ENCODE results near the gene DHRS9.
"Not testable (repeated sequence)": the region's sequence is repeated elsewhere in the genome, so short reads cannot be mapped to it uniquely, and the experiment has no call there.

DHRS9 gene

DNA sequence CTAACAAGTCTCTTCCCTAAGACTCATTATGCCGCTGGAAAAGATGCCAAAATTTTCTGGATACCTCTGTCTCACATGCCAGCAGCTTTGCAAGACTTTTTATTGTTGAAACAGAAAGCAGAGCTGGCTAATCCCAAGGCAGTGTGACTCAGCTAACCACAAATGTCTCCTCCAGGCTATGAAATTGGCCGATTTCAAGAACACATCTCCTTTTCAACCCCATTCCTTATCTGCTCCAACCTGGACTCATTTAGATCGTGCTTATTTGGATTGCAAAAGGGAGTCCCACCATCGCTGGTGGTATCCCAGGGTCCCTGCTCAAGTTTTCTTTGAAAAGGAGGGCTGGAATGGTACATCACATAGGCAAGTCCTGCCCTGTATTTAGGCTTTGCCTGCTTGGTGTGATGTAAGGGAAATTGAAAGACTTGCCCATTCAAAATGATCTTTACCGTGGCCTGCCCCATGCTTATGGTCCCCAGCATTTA, 26.3 kb downstream of the DHRS9 start:
- no peak for DNase-seq

DNA sequence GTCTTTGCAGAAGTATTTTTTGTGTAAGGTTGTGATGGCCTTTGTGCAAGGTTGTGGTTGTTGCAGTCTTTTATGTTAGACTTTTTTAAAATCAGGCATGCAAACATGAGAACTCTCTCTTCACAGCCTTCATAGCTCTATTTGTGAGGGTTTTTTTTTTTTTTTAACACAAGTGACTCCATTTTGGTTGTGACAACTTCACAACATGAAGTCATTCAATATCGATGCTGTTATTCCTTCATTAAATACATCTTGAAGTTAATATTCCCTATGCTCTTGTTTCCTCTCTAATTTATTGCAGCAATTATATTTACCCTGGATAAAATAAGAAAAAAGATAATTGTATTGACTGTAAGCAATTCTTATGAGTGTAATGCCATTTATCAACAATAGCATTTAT, 35.5 kb downstream of the DHRS9 start:
- DNase-seq: no peak

DNA sequence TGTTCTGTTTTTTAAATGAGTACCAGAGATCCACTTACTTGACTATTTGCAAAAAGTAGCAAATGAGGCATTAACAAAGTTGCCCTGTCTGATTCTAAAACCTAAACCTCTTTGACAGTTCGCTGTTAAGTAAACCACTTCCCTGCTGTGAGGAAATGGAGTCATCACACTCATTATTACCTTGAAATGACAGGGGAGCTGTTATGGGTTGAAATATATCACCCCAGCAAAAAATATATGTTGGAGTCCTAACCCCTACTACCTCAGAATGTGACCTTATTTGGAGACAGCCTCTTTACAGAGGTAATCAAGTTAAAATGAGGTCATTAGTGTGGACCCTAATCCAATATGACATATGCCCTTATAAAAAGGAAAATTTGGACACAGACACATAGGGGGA, 36.1 kb downstream of the DHRS9 start:
- no peak for DNase-seq

DNA sequence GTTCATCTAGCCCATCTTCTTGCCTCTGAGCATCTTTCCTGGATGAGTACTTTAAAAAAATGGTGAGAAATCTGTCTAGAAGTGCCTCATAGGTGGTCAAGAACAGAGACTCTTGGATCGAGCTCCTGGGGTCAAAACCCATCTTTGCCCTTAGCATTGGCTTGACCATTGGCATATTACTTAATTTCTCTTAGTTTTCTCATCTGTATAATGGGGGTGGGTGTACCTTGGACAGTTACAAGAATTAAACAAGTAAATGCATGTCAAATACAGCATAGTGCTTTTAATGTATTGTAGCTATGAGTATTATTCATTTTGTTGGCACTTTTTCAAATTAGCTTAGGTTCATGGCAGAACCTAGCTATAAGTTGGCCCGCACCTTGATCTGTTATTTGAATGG, 36.8 kb downstream of the DHRS9 start:
- no peak for DNase-seq

DNA sequence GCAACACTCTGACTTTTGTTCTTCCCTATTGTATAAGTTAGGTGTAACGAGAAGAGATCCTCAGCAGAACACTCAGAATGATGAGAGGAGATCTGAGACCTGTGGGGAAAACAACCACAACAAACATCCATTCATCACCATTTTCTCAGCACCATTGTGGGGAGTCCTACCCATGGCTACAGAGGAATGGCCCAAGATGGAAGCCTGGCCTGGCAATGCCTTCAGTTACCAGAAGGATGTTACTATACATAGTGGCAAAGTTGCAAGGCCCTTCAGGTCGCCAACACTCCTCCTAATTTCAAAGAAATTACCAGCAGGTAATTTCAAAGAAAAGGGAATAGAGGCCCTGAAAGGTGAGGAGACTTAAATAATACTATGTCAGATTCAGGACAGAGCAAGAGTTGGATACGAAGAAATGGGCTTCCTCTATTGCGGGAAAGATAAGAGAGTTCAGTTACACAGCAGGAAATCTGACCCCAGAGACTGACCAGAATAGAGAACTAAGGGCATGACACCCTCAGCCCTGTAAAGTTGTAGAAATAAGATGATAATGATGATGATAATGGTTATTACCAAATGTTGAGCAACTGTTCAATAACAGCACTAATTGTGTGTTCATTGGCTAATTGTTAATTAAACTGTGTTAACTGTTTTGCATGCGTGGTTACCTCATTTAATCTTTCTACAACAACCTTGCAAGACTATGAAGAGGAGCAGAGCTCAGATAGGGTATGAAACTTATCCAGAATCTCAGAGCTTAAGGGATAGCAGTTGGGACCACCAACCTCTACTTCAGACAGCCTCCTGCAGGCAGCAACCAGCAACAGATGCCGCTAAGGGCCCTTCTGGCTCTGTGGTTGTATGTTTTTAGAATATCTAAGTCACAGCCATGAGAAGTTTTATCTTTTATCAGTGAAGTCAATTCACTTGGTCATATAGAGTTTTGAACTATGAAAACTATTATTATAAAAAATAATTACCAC, 37.5 kb downstream of the DHRS9 start:
- DNase-seq: no peak

DNA sequence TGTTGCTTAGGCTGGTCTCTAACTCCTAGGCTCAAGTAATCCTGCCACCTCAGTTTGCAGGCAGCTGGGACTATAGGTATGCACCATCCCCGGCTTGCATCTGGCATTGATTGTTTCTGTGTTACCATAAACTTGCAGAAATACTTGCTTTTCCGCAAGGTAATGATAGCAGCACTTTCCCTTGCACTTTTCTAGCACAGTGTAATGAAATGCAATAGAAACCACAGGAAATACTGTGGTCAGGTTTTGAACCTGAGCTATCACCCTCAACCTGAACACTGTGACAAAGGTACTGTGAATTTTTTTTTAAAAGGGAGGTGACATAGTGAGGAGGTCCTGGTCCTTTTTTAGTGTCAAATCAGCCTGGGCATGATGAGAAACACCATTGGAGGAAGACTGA, 38.3 kb downstream of the DHRS9 start:
- no peak for DNase-seq

DNA sequence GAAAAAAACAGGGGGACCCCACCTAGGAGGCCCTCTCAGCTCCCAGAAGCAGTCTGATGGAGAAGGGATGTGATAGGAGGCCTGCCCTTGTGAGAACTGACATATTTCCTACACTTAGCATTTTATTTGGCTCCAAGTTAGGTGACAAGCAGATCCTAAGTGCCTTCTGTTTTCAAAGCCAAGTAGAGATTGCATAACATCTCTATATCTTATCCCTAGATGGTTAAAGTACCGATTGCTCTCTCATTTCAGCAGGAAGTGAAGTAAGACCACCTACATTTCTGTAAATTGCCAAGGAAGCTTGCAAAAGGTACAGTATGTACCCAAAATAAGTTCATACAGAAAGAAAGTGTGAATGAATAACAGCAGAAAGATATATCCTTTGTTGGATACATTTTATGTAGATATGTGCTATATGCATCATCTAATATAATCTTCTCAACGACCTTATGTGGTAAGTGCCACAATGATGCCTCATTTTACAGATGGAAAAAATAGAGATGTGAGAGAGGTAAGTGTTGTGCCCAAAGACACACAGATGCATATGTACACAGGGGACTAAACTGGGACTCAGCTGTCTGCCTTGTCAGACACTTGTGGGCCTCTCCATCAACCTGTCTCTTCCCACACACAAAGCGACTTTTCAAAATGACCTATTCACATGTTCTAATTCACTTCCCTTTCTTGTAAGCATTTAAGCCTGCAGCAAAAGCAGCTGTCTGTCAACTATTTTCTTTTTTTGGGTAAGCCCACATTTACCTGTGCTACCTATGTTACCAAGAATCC, 38.9 kb downstream of the DHRS9 start:
- no peak for DNase-seq

DNA sequence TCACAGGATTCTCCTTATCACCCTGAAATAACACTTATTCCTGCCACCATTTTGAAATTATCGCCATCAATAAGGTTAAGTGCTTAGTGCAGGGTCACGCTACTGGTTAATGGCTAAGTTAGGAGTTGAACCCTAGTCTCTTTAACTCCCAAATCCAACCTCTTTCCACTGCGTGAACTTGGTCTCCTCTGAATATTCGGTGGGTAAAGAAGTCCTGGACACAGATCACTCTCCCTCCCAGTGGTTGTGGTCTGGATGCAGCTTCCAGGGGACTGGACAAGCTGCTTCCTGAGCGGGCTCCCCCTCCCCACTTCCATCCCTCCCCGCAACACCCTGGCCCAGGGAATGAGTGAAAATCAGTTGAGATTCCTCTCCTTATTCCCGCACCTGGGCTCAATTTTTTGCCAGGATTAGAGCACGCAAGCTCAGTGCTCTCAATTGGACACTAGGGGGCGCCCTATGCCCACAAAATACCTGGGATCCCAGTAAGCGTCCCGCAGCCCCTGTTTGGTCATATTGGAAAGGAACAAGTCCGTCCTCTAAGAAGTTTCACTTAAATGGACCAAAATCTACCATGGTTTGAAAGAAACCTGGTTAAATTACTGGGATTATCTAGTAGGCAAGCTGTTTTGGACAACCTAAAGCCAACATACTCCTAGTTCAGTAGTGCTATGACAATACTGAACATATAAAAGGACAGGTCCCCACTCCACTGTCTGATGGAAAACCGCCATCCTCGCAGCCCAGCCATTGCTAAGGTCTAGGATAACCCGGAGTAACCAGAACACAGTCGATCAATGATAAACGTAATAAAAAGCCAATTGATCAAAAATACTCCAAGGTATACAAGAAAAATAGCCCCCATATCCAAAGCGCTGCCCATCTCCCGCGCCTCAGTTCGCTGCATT, 40.4 kb downstream of the DHRS9 start:
- DNase-seq: peak; percentile 65

DNA sequence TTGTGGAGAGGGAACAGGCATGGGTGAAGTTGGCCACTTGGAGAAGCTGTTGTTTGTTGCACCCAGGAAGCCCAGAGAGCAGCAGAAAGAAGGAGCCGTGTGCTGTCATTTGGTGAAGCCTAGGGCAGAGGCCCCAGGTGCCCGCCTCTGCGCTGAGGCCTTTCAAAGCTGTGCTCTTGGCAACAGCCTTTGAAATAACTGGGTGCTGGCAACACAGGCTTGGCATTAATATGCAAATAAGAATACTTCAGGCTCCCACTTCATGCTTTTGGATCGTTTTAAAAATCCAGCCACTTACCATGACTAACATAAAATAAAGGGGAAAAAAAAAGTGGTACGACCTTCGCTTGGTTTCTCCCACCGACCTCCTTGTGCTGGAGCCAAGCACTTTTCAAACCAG, 41.1 kb downstream of the DHRS9 start:
- no peak for DNase-seq

DNA sequence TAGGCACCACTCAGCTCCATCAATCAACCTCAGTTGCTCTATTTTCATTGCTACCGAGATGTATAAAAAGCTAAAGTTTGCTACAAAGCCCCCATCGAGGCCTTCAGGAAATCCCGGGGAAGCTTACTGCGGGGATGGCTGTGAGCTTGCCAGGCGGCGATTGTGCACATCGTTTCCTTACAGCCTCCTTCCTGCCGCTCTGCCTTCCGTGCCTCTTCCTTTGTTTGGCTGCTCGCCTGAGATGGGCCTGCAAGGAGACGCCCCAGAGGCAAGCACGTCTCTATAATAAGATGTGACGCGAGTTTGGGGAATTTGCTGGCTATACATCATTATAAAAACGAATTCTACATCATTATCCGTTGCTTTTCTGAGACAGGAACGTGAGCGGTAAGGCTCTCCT, 41.6 kb downstream of the DHRS9 start:
- DNase-seq: no peak

DNA sequence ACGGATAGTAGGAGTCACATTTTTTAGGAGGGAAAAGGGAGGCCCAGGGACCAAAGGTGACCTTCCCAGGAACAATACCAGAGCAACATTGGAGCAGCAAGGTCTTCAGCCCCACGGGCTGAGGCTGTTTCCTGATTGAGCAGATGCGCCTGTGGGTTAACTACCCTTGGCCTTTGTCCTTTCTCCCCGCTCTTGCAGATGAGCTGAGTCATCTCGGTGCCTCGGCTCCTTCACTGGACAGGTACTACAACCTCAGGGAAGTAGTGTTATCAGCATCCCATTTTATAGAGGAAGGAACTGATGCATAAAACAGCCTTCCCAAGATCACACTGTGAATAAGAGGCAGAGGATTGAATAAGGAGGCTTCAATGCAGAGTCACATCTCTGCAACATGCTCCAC, 43.5 kb downstream of the DHRS9 start:
- DNase-seq: no peak

DNA sequence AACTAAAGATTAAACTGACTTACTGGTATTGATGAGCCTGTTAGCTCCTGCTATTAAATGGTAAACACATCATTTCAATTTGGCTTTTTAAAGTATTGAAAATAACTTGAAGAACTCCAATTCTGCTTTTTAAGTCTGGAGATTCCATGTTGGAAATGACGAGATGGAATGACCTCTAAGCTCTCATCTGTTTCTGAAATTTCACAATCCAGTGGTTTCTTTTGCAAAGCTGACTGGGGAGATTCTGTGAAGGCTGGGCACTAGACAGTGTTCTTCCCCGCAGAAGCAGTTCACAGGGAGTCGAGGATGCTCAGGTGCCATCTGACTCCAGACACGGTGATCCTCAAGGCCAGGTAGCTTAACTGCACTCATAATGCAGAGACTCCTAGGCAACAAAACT, 44.7 kb downstream of the DHRS9 start:
- DNase-seq: no peak

DNA sequence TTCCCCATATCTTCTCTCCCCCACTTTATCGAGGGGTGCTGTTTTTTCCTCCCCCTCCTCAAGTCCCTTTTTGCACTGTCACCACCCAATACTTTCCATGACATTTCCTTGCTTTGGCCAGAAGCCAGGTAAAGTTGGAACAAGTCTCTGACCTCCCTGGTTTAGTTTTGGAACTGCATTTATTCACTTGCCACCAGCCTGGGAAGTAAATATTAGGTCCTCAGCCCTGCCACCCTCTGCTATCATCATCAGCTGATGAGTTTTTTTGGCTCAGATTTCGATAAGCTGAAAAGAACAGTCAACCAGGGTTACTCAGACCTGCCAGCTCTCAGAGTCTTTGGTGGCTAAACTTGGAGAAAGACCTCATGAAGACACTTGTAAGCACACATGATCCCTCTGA, 47.0 kb downstream of the DHRS9 start:
- DNase-seq: no peak

DNA sequence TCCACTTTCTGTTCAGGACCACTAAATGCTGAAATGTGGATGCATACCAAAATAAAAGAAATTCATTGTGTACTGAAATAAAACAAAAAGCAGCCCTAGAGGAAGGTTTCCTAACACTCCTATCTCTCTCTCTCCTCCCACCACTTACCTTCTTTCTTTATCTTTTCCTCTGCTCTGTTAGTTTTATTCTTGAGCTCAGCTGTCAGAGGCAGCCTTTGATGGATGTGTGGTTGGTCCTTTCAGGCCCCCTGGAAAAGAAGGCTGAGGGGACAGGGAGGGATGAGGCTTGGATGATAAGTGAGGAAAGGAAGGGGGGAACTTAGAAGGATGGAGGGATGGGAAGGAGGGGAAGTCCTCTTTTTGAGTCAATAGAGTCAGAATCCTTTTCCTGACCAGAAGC, 47.6 kb downstream of the DHRS9 start:
- no peak for DNase-seq

DNA sequence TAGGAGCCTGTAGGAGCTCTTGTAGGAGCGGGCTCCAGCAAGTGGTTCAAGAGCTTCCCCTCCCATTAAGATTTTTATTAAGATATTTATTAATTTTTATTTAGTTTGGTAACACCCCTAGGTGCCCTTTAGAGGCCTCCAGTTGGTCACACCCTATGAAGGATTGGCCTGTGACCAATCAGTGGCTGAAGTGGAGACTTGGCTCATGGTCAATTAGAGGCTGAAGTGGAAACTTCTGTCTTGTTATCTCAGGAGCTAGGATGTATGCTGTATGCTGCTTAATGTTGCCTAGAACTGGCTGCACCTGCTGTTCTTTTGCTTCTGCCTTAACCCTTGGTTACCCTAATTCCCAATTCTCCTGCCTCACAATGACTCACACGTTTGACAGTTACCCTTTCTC, 48.7 kb downstream of the DHRS9 start:
- DNase-seq: no peak

DNA sequence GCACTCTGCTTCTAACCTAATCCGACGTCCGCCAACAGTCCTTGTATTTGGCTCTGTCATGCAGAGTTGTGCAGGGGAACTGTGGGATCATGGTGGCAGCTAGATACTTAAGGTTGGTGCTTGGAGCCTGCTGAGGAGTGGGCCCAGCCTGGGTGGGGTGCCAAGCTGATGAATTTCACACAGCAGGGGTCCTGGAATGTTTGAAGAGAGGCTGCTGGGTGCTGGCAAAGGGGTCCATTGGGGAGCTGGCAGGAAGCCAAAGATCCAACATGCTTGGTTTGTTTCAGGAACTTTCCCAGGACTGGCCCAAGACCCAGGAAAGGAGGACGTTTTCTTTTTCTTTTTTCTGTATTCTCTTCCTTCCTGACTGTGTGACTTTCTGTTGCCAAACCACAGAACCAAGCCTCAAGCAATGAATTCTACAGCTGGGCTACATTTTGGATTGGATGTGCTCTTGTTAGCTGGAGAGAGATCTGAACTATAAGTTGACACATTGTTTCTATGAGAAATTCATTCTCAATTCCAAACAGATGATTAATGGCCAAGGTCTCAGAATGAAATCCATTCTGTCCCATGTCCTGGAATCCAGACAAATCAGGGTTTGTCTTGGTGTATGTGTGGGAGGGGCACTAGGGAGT, 49.9 kb downstream of the DHRS9 start:
- no peak for DNase-seq

DNA sequence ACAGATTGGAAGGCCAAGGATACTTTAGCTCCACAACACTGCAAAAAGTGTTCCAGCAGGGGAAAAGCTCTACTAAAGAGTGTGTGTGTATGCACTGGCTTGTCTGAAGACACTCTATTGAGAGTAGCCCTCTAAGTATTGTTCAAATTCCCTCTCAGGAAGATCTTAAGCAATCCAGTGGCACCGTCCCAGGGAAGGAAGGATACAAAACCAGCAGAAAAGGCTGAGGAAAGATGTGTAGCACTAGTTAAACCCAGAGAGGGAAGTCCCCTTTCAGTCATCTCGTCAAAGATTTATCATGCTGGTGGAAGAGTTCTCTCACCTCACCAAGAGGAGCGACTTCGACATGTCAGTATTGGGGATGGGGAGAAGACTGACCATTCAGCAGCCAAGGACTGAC, 50.5 kb downstream of the DHRS9 start:
- DNase-seq: no peak

DNA sequence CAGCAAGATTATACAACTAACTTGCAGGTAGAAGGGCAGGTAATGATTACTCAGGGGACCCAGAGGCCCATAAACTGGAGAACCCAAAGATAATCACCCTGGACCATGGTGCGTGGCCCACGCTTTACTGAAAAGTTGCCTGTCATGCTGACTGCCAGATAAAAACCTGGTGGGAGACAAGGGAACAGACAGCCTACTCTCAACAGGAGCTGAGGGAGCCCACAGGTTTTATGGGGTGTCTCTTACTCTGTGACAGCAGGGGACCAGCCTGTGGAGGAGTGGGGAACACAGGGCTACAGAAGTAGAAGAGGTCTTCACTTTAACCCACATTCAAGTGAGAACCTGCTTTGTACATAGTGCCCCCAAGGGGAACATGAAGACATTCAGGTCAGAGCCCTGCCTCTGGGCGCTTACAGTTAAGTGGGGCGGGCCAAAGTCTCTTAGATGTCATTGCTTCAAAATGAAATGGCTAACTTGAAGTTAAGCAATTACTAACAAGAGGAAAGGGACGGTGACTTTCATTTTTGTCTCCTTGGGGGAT, 60.4 kb downstream of the DHRS9 start:
- DNase-seq: no peak

DNA sequence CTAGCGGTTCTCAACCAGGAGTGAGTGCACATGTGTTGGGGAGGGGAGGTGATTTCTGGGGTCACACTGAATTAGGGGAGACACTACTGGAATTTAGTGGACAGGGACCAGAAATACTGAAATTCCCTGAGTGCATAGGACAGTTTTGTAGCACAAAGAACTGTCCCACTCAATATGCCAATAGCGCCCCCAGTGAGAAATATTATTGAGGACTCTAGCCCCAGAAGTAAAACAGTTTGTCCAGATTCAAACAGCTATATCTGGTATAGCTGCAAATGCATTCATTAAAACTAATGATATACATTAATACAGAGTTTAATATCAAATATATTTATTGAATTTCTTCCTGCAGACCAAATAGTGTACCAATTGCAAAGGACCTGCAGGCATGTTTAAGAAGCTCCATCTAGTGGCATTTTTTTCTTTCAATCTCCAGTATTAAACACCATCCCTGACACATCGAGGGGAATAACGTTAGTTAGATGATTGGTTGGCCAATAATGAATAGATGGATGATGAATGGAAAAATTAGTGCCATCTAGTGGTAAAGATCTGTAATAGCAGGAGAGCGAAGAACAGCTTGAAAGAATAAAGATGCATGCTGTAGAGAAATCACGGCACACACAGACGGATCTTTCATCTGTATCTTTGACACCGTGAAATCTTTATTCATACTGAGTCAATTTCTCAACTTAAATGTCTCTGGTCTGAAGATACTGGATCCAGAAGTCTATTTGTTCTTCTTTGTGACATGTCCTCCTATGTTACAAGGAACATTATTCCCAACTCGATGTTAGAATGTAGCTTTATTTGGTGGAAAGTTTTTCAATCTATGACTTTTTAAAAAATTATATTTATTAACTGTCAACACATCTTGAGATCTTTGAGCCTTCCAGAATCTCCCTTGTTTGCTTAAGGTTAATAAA, 62.5 kb downstream of the DHRS9 start:
- no peak for DNase-seq

DNA sequence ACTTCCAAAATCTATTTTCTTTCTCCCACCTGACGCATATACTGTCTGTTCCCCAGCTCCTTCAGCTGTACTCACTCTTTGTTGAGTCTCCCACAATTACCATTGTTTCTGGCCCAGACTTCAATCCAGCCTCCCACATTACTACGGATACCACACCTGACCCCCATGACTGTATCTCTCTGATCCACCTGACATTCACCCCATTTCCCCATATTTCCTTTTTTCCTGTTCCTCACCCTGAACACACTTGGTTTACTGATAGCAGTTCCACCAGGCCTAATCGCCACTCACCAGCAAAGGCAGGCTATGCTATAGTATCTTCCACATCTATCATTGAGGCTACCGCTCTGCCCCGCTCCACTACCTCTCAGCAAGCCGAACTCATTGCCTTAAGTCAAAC, 64.9 kb downstream of the DHRS9 start:
- not testable (repeated sequence) for DNase-seq

DNA sequence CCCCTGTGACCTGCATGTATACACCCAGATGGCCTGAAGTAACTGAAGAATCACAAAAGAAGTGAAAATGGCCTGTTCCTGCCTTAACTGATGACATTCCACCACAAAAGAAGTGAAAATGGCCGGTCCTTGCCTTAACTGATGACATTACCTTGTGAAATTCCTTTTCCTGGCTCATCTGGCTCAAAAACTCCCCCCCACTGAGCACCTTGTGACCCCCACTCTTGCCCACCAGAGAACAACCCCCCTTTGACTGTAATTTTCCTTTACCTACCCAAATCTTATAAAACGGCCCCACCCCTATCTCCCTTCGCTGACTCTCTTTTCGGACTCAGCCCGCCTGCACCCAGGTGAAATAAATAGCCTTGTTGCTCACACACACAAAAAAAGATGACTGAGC, 67.1 kb downstream of the DHRS9 start:
- DNase-seq: not testable (repeated sequence)

Measured in effector CD8-positive, alpha-beta T cell (primary cell).